Keratinocyte (primary cell): ENCODE measurements around the gene PAM16. TPM values are rescaled to one million over a fixed set of nuclear protein-coding genes. Genes with fewer than 3 reads are reported as not detected.

ENCODE experiments used
- DNase-seq: peaks from one replicate; pipeline ENCODE4 v3.0.0-alpha.2; 2011; ENCODE audit warnings: low read depth, missing footprints, low spot score
- FAIRE-seq: peaks from 2 replicates; lab custom pipeline; 2011; peaks lifted over from hg19 to GRCh38; lab: Jason Lieb, UNC
- H2AFZ ChIP-seq: 2 replicates; pipeline ENCODE4 v1.6.0; 2012; ENCODE audit warnings: low read length, control low read depth, inconsistent platforms; ENCODE audit not compliant: control insufficient read depth
- H3K27ac ChIP-seq: 2 replicates; pipeline ENCODE4 v1.5.1; 2011; ENCODE audit warnings: low read length; ENCODE audit not compliant: control insufficient read depth, insufficient read depth
- H3K27me3 ChIP-seq: 3 replicates; pipeline ENCODE4 v1.6.0; 2011; ENCODE audit warnings: low read length; ENCODE audit not compliant: control insufficient read depth, insufficient read depth; ENCODE audit errors: extremely low read depth
- H3K36me3 ChIP-seq, 2 experiments: 2 replicates in 1 of 2; 3 replicates in 1 of 2; pipeline ENCODE4 v1.5.1; 2011; ENCODE audit warnings: low read length in 2 of 2, mild to moderate bottlenecking in 1 of 2; ENCODE audit not compliant: control insufficient read depth in 2 of 2, insufficient read depth in 2 of 2; ENCODE audit errors: extremely low read depth in 1 of 2
- H3K4me1 ChIP-seq: 3 replicates; pipeline ENCODE4 v1.5.1; 2011; ENCODE audit warnings: low read length; ENCODE audit not compliant: control insufficient read depth, insufficient read depth; ENCODE audit errors: extremely low read depth
- H3K4me2 ChIP-seq: 3 replicates; pipeline ENCODE4 v1.6.0; 2011; ENCODE audit warnings: low read depth, low read length; ENCODE audit not compliant: control insufficient read depth, insufficient read depth; ENCODE audit errors: extremely low read depth
- H3K4me3 ChIP-seq, 3 experiments: fragments of 200-600 bp in 1 of 3; sonication (generic) in 1 of 3; 2 replicates in 2 of 3; 3 replicates in 1 of 3; pipeline ENCODE4 v1.5.1; 2011 to 2016; ENCODE audit warnings: low read length in 3 of 3, mild to moderate bottlenecking in 3 of 3, control low read depth in 2 of 3, inconsistent platforms in 1 of 3, low read depth in 1 of 3, mixed read lengths in 1 of 3, mixed run types in 1 of 3, moderate library complexity in 1 of 3; ENCODE audit not compliant: control insufficient read depth in 2 of 3, insufficient read depth in 2 of 3; ENCODE audit errors: extremely low read depth in 1 of 3
- H3K79me2 ChIP-seq: 2 replicates; pipeline ENCODE4 v1.6.0; 2012; ENCODE audit warnings: low read length; ENCODE audit not compliant: control insufficient read depth, insufficient read depth
- H3K9ac ChIP-seq: 3 replicates; pipeline ENCODE4 v1.6.0; 2011; ENCODE audit warnings: low read length; ENCODE audit not compliant: control insufficient read depth, insufficient read depth; ENCODE audit errors: extremely low read depth
- H3K9me1 ChIP-seq: 3 replicates; pipeline ENCODE4 v1.6.0; 2011; ENCODE audit warnings: low read length; ENCODE audit not compliant: control insufficient read depth, insufficient read depth; ENCODE audit errors: extremely low read depth
- H3K9me3 ChIP-seq: 2 replicates; pipeline ENCODE4 v1.5.1; 2012; ENCODE audit warnings: low read depth, low read length; ENCODE audit not compliant: control insufficient read depth
- H4K20me1 ChIP-seq: 3 replicates; pipeline ENCODE4 v1.6.0; 2011; ENCODE audit warnings: low read length; ENCODE audit not compliant: control insufficient read depth, insufficient read depth; ENCODE audit errors: extremely low read depth
- CTCF ChIP-seq, 3 experiments: IDR thresholded peaks in 1 of 3; conservative IDR thresholded peaks in 1 of 3; optimal IDR thresholded peaks in 1 of 3; 2 replicates in 2 of 3; 3 replicates in 1 of 3; pipeline versions ENCODE3 to v1.5.1; 2011; ENCODE audit warnings: low read length in 3 of 3, mild to moderate bottlenecking in 3 of 3, moderate library complexity in 2 of 3, control low read depth in 1 of 3, inconsistent platforms in 1 of 3; ENCODE audit not compliant: insufficient read depth in 2 of 3; ENCODE audit errors: extremely low read depth in 1 of 3
- EZH2 ChIP-seq: IDR thresholded peaks from one replicate; pipeline ENCODE4 v1.6.1; 2012; ENCODE audit warnings: inconsistent platforms, mild to moderate bottlenecking, low read length, moderate library complexity
- dilution Hi-C: fragments of 300-500 bp; cut with MboI; formaldehyde crosslinking; loops from one replicate; pipeline ENCODE4 v1.7.0; 2020; ENCODE audit warnings: low sequenced_read_pairs; ENCODE audit not compliant: extremely low pct_ligation_motif_present
- polyA plus RNA-seq, 5 experiments: library from polyadenylated mRNA; depleted of rRNA in 3 of 5; stranded (reverse) in 3 of 5; stranded (forward) in 1 of 5; unstranded in 1 of 5; fragments of >200 nt; gene quantifications; 1 replicate in 1 of 5; 2 replicates in 3 of 5; 3 replicates in 1 of 5; pipeline versions ENCODE4 v1.2.1 to v1.2.3, GENCODE V29; 2011 to 2012; ENCODE audit warnings: missing spikeins in 2 of 5, low read depth in 1 of 5, low replicate concordance in 1 of 5

Gene PAM16
- polyA plus RNA-seq, 1 donor (not counting 4 experiments of a cell fraction or from before 2014, with no cell fraction given): 32.7 TPM

DNA sequence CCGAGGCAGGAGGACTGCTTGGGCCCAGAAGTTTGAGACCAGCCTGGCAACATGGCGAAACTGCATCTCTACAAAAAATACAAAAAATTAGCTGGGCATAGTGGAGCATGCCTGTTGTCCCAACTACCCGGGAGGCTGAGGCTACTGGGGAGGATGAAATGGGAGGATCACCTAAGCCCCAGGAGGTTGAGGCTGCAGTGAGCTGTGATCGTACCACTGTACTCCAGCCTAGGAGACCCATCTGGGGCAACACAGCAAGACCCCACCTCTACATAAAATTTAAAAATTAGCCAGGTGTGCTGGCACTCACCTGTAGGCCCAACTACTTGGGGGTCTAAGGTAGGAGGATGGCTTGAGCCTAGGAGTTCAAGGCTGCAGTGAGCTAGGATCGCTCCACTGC lies 1.8 kb downstream of the PAM16 start:
- TF ChIP-seq CTCF (optimal IDR thresholded peaks at IDR 0.05 in 1 of 3, IDR thresholded peaks at IDR 0.05 in 1 of 3, conservative IDR thresholded peaks at IDR 0.05 in 1 of 3; ENCODE audit: extremely low read depth in 1 of 3, insufficient read depth in 2 of 3, low read length in 3 of 3) (no peak), EZH2 (no peak)
- Histone ChIP-seq H3K4me1 (peaks cover 13% of the 10 kb centered on the region), H3K9me1 (no peaks in the 10 kb centered on the region), H4K20me1 (peaks cover 13% of the 10 kb centered on the region), H3K9ac (no peak overlapping the region), H3K36me3 (peaks cover 3 to 9% of the 10 kb centered on the region in 2 experiments), H3K9me3 (no peaks in the 10 kb centered on the region), H3K27me3 (no peaks in the 10 kb centered on the region), H2AFZ (no peak overlapping the region), H3K4me2 (peak overlapping the region; percentile 70), H3K79me2 (peaks cover 54% of the 10 kb centered on the region), H3K4me3 (peak overlapping the region in 1 of 3 experiments; percentile 3), H3K27ac (no peak overlapping the region)
- FAIRE-seq: no peak
- DNase-seq: no peak
- dilution Hi-C loops: no loop called here

DNA sequence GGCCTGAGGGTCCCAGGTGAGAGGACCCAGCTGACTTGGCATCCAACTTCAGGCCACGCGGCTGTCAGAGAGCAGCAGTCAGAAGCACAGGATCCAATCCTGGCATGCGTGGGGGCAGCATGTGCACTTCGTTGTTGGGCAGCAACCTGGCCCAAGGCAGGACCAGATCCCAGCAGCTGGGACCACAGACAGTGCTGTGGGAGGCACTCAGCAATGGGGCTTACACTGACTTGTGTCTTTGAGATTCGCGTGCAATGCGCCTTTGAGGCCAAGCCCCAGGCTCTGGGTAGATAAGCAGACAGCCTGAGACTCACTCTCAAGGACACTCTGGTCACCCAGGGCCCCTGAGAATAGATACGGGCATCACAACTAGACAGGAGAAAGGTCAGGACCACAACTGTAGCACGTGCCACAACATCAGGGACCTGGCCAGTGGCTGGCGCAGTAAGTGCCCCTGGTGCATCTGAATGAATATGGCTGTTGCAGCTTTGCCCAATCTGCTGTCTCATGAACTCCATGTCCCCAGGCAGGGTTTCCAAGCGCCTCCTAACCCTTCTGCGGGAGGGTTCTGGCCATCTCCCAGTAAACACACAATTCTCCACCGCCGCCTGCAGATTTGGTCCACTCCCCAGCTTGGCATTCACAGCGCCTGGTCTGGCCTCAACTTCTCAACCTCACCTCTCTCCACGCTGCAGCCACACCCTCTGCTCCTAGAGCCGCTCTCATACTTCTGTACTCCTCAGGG lies 3.2 kb downstream of the PAM16 start:
- H2AFZ ChIP-seq: no peak overlapping the region
- DNase-seq (no peak), FAIRE-seq (no peak)
- peaks cover 67% of the 10 kb centered on the region for H3K79me2 ChIP-seq
- H3K27me3 ChIP-seq: no peaks in the 10 kb centered on the region
- H3K9ac ChIP-seq: no peak overlapping the region
- H3K4me1 ChIP-seq: peaks cover 13% of the 10 kb centered on the region
- no peak overlapping the region for H3K4me3 ChIP-seq
- dilution Hi-C loops: no loop called here
- H3K36me3 ChIP-seq: peaks cover 7 to 12% of the 10 kb centered on the region in 2 experiments
- H3K9me3 ChIP-seq: no peaks in the 10 kb centered on the region
- no peaks in the 10 kb centered on the region for H3K9me1 ChIP-seq
- TF ChIP-seq EZH2: no peak
- no peak for TF ChIP-seq CTCF (optimal IDR thresholded peaks at IDR 0.05 in 1 of 3, IDR thresholded peaks at IDR 0.05 in 1 of 3, conservative IDR thresholded peaks at IDR 0.05 in 1 of 3; ENCODE audit: extremely low read depth in 1 of 3, insufficient read depth in 2 of 3, low read length in 3 of 3)
- H3K27ac ChIP-seq: no peak overlapping the region
- peak overlapping the region; percentile 10 for H3K4me2 ChIP-seq
- peaks cover 24% of the 10 kb centered on the region for H4K20me1 ChIP-seq
